OCI-LY1 (cell line): ENCODE data around the gene SMIM3.

Source experiments
- EZH2 ChIP-seq: fragments of 200-600 bp; sonication (generic), shearing (Covaris generic); IDR thresholded peaks from 2 replicates; pipeline ENCODE4 v1.8.0; 2017; ENCODE audit warnings: borderline replicate concordance, mixed run types, mild to moderate bottlenecking, antibody characterized with exemption, low read length, moderate library complexity, mixed read lengths
- TF ChIP-seq, protein P1 (sequence below): fragments of 200-600 bp; sonication (generic), shearing (Covaris generic); IDR thresholded peaks from 2 replicates; pipeline ENCODE4 v1.5.1; 2017; ENCODE audit warnings: mild to moderate bottlenecking, antibody characterized with exemption, low read length, moderate library complexity, mixed read lengths

- TF ChIP-seq, protein P1, sequence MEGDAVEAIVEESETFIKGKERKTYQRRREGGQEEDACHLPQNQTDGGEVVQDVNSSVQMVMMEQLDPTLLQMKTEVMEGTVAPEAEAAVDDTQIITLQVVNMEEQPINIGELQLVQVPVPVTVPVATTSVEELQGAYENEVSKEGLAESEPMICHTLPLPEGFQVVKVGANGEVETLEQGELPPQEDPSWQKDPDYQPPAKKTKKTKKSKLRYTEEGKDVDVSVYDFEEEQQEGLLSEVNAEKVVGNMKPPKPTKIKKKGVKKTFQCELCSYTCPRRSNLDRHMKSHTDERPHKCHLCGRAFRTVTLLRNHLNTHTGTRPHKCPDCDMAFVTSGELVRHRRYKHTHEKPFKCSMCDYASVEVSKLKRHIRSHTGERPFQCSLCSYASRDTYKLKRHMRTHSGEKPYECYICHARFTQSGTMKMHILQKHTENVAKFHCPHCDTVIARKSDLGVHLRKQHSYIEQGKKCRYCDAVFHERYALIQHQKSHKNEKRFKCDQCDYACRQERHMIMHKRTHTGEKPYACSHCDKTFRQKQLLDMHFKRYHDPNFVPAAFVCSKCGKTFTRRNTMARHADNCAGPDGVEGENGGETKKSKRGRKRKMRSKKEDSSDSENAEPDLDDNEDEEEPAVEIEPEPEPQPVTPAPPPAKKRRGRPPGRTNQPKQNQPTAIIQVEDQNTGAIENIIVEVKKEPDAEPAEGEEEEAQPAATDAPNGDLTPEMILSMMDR = no peak
- no peak for TF ChIP-seq EZH2
Measured at GRCh38 chr5:150779397-150780186, 1.0 kb downstream of the SMIM3 start.
